ENCODE results near the gene GPATCH2L. TPM values are rescaled to one million over a fixed set of nuclear protein-coding genes. Genes with fewer than 3 reads are reported as not detected.

Gene GPATCH2L
- total RNA-seq, 6 experiments from 2014 or later, result 10.0 to 20.7 (median 14.7) TPM

GRCh38 chr14:76134231-76134630 is 17.5 kb upstream of the GPATCH2L start:
- H3K9me3 ChIP-seq, result no peaks in the 10 kb centered on the region
- 78% methylated on average over 19 of the region's 19 CpGs for WGBS (ENCODE audit: insufficient coverage, low coverage, low lambda C conversion rate, missing lambda C conversion rate)
- TF ChIP-seq CTCF (IDR thresholded peaks at IDR 0.05) (no peak), POLR2A (IDR thresholded peaks at IDR 0.05) (no peak)
- H3K27ac ChIP-seq, result no peak overlapping the region
- peaks cover 0 to 4% of the 10 kb centered on the region in 2 donors for H3K27me3 ChIP-seq
- H3K36me3 ChIP-seq, result no peaks in the 10 kb centered on the region
- DNase-seq (no peak), ATAC-seq (no peak)
- intact Hi-C loops (cut with DNase I), result no loop called here
- H3K4me1 ChIP-seq, result no peaks in the 10 kb centered on the region
- H3K4me3 ChIP-seq, result no peak overlapping the region

GRCh38 chr14:76135722-76136121 is 16.0 kb upstream of the GPATCH2L start:
- intact Hi-C loops (cut with DNase I), result no loop called here
- Histone ChIP-seq H3K9me3 (no peaks in the 10 kb centered on the region), H3K4me3 (no peak overlapping the region), H3K27me3 (peaks cover 0 to 9% of the 10 kb centered on the region in 2 donors), H3K36me3 (no peaks in the 10 kb centered on the region), H3K4me1 (no peaks in the 10 kb centered on the region), H3K27ac (no peak overlapping the region)
- ATAC-seq (no peak), DNase-seq (no peak)
- 28% methylated on average over 4 of the region's 7 CpGs for WGBS (ENCODE audit: insufficient coverage, low coverage, low lambda C conversion rate, missing lambda C conversion rate)
- no peak for TF ChIP-seq CTCF (IDR thresholded peaks at IDR 0.05)
- no peak for TF ChIP-seq POLR2A (IDR thresholded peaks at IDR 0.05)

GRCh38 chr14:76136476-76137110 is 15.1 kb upstream of the GPATCH2L start:
- DNase-seq, result no peak

GRCh38 chr14:76138119-76138757 is 13.5 kb upstream of the GPATCH2L start:
- DNase-seq (no peak), ATAC-seq (no peak)
- no peaks in the 10 kb centered on the region for H3K4me1 ChIP-seq
- H3K36me3 ChIP-seq, result no peaks in the 10 kb centered on the region
- H3K4me3 ChIP-seq, result peak overlapping the region in 1 of 3 donors; percentile 2
- no peak overlapping the region for H3K27ac ChIP-seq
- intact Hi-C loops (cut with DNase I), result no loop called here
- H3K27me3 ChIP-seq, result peaks cover 0 to 9% of the 10 kb centered on the region in 2 donors
- H3K9me3 ChIP-seq, result no peaks in the 10 kb centered on the region
- WGBS (ENCODE audit: insufficient coverage, low coverage, low lambda C conversion rate, missing lambda C conversion rate), result 3% methylated on average over 22 of the region's 24 CpGs
- TF ChIP-seq POLR2A (IDR thresholded peaks at IDR 0.05) (no peak), CTCF (IDR thresholded peaks at IDR 0.05) (no peak)

More at GRCh38 chr14:76136476-76137110, 15.1 kb upstream of the GPATCH2L start:
- H3K9me3 ChIP-seq, result no peaks in the 10 kb centered on the region
- H3K36me3 ChIP-seq, result no peaks in the 10 kb centered on the region
- no peak for ATAC-seq
- no peak for TF ChIP-seq CTCF (IDR thresholded peaks at IDR 0.05)
- TF ChIP-seq POLR2A (IDR thresholded peaks at IDR 0.05), result no peak
- no peak overlapping the region for H3K27ac ChIP-seq
- WGBS (ENCODE audit: insufficient coverage, low coverage, low lambda C conversion rate, missing lambda C conversion rate), result 12% methylated on average over 13 of the region's 13 CpGs
- H3K27me3 ChIP-seq, result peaks cover 0 to 9% of the 10 kb centered on the region in 2 donors
- no peak overlapping the region for H3K4me3 ChIP-seq
- intact Hi-C loops (cut with DNase I), result no loop called here
- H3K4me1 ChIP-seq, result no peaks in the 10 kb centered on the region
